ENCODE data around the gene GRK7. TPM values are rescaled to one million over a fixed set of nuclear protein-coding genes. Genes with fewer than 3 reads are reported as not detected.

Gene GRK7
- total RNA-seq, 1 experiment from 2014 or later = not detected

DNA sequence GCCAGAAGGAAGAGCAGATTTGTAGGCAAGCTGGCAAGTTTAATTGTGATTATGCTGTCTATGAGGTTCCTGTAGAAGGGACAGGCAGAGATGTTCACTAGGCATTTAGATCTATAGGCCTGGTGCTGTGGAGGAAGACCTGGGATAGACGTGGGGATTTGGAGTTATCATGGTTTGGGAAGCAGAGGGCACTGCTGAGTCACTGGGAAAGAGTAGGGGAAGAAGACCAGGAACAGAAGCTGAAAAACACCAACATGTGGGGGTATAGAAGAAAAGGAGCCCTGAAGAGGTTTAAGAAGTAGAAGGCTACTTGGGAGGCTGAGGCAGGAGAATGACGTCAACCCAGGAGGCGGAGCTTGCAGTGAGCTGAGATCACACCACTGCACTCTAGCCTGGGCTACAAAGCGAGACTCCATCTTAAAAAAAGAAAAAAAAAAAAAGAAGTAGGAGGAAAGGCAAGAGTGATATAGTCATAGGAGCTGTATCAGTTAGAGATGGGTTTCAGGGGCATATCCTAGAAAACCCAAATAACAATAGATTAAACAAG, 19.3 kb downstream of the GRK7 start:
- Histone ChIP-seq H3K9me3 (ENCODE audit: control insufficient read depth, low read depth, low read length) (no peaks in the 10 kb centered on the region), H2BK12ac (ENCODE audit: insufficient read length, low read depth, low read length) (no peak overlapping the region), H3K79me1 (ENCODE audit: insufficient read depth, low read depth, low read length, poor library complexity, severe bottlenecking) (no peaks in the 10 kb centered on the region), H2BK120ac (ENCODE audit: low read depth, low read length, poor library complexity, severe bottlenecking) (no peak overlapping the region), H3K4me2 (ENCODE audit: insufficient read depth, insufficient read length, low read length) (no peak overlapping the region), H2BK15ac (ENCODE audit: low read depth, low read length) (no peak overlapping the region), H3K79me2 (ENCODE audit: insufficient read depth, low read length) (no peaks in the 10 kb centered on the region), H3K4ac (ENCODE audit: low read depth, low read length) (no peak overlapping the region), H3K9ac (ENCODE audit: extremely low read depth, insufficient read length, low read length) (no peak overlapping the region), H3K14ac (ENCODE audit: insufficient read depth, low read length) (no peak overlapping the region), H4K91ac (ENCODE audit: insufficient read length, low read depth, low read length) (no peak overlapping the region), H2AFZ (ENCODE audit: low read length) (no peak overlapping the region), H3K23me2 (ENCODE audit: insufficient read length, low read depth, low read length, poor library complexity, severe bottlenecking) (no peaks in the 10 kb centered on the region), H2BK5ac (ENCODE audit: insufficient read length, low read length) (no peak overlapping the region), H3K27ac (ENCODE audit: insufficient read length, low read depth, low read length) (no peak overlapping the region), H3K56ac (ENCODE audit: insufficient read length, low read depth, low read length) (no peak overlapping the region), H4K5ac (ENCODE audit: insufficient read length, low read depth, low read length) (no peak overlapping the region), H3K4me1 (ENCODE audit: insufficient read depth, low read length) (no peaks in the 10 kb centered on the region), H4K20me1 (ENCODE audit: control insufficient read depth, insufficient read depth, insufficient read length) (no peaks in the 10 kb centered on the region), H3K27me3 (ENCODE audit: insufficient read depth, low read length) (no peaks in the 10 kb centered on the region), H2AK5ac (ENCODE audit: insufficient read length, low read length) (no peak overlapping the region), H3K23ac (ENCODE audit: insufficient read length, low read depth, low read length) (no peak overlapping the region), H2BK20ac (ENCODE audit: low read depth, low read length, poor library complexity, severe bottlenecking) (no peak overlapping the region), H3T11ph (ENCODE audit: low read length) (no peak overlapping the region), H3K18ac (ENCODE audit: insufficient read length, low read depth, low read length) (no peak overlapping the region), H4K8ac (replicated peaks; ENCODE audit: insufficient read length, low read depth, low read length) (no peak overlapping the region)
- Mint-ChIP-seq H3K36me3 (ENCODE audit: insufficient read depth in 1 of 3, low read depth in 3 of 3) (peaks cover 0 to 2% (median 0%) of the 10 kb centered on the region in 3 experiments; a peak in 1 of 7 replicates), H3K4me1 (peaks cover 0 to 5% of the 10 kb centered on the region in 2 experiments; a peak in 2 of 4 replicates), H3K9me3 (peaks cover 0 to 4% of the 10 kb centered on the region in 2 experiments; a peak in 1 of 5 replicates), H3K27ac (0 out of 7 replicates have a peak overlapping the region, but pooled peaks of 1 of the 3 experiments have one; percentile 15), H3K27me3 (ENCODE audit: low read depth) (no peaks in the 10 kb centered on the region; the same call in 1 of the 2 replicates), H3K4me3 (no peak overlapping the region)
- no CpG with 5 or more reads among the region's 4 CpGs for WGBS (ENCODE audit: extremely low coverage, insufficient read length, low lambda C conversion rate)
- no peak for DNase-seq
- TF ChIP-seq, protein P1, sequence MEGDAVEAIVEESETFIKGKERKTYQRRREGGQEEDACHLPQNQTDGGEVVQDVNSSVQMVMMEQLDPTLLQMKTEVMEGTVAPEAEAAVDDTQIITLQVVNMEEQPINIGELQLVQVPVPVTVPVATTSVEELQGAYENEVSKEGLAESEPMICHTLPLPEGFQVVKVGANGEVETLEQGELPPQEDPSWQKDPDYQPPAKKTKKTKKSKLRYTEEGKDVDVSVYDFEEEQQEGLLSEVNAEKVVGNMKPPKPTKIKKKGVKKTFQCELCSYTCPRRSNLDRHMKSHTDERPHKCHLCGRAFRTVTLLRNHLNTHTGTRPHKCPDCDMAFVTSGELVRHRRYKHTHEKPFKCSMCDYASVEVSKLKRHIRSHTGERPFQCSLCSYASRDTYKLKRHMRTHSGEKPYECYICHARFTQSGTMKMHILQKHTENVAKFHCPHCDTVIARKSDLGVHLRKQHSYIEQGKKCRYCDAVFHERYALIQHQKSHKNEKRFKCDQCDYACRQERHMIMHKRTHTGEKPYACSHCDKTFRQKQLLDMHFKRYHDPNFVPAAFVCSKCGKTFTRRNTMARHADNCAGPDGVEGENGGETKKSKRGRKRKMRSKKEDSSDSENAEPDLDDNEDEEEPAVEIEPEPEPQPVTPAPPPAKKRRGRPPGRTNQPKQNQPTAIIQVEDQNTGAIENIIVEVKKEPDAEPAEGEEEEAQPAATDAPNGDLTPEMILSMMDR (conservative IDR thresholded peaks at IDR 0.05) = peak; percentile 50
